22Rv1 (cell line): Measurements from ENCODE around the gene NID1.

Experiments
- CTCF ChIP-seq: fragments of 450-650 bp; IDR thresholded peaks from 2 replicates; pipeline ENCODE4 v1.5.1; 2017; ENCODE audit warnings: mild to moderate bottlenecking
- ZFX ChIP-seq: fragments of 450-650 bp; IDR thresholded peaks from 2 replicates; pipeline ENCODE4 v1.6.1; 2017; ENCODE audit warnings: antibody characterized with exemption, borderline replicate concordance

- TF ChIP-seq CTCF, result no peak
- no peak for TF ChIP-seq ZFX
Observed at GRCh38 chr1:236095705-236096520, 31.0 kb upstream of the NID1 start.
